ENCODE results near the gene SYT2.
"Not testable (repeated sequence)": the region's sequence is repeated elsewhere in the genome, so short reads cannot be mapped to it uniquely, and the experiment has no call there.

The SYT2 gene

DNA sequence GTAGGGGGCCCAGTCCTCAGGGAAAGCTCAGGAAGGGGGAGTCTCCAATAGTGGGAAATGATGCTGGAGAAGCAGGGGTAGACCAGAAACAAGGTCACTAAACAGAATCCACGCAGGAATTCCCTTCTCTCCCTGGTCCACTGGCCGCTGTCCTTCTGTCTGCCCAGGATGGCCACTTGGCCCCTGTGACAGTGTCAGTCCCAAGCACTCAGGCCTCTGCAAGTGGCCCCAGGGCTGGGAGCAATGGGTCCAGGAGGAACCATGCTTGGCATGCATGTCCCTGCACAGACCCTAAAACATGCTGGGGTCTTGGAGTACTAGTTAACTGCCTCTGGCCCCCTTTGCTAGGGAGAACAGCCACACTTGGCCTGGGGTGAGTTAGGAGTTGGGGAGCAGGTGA, 90.2 kb downstream of the SYT2 start:
- DNase-seq, result not testable (repeated sequence)

- no peak for DNase-seq
Observed at GRCh38 chr1:202619505-202619904, 90.7 kb downstream of the SYT2 start.

DNA sequence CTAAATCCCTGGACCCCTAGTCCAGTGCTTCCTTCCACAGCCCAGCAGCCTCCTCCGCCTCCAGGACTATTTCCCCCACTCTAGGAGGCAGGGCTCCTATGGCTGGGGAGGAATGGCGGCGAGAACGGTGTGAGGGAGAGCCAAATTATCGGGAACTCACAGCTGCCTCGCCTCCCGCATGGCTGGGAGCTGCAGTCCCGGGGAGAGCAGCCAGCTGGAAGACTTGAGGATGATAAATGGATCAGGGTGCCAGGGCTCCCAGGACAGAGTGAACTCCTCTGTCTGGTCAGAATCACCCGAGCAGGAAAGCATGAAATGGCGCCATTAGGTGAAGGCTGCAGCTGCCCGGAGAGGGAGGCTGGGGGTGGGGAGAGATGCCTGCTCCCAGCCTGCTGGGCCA, 91.2 kb downstream of the SYT2 start:
- not testable (repeated sequence) for DNase-seq

DNA sequence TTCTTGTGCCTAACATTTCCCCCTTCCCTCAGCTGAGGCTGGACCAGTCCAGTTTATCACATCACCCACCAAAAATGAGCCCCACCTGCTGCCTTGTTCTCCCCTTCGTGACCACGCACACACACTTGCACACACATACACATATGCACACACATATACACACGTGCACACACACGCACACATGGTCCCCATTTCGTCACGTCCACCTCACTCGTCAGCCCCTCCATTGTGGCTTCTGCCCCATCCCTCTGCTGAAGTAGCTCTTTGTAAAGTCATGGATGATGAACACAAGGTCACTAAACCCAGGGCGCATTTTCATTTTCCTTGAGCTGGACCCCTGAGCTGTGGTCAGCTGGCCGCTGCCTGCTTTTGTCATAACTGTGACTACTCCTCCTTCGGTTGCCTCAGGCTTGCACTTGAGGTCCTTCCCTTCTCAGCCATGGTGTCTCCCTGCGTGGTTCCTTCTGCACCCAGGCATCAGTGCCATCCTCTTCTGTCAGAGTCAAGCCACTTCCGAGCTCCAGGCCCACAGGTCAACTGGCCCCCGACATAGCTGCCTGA, 93.8 kb downstream of the SYT2 start:
- DNase-seq, result no peak

DNA sequence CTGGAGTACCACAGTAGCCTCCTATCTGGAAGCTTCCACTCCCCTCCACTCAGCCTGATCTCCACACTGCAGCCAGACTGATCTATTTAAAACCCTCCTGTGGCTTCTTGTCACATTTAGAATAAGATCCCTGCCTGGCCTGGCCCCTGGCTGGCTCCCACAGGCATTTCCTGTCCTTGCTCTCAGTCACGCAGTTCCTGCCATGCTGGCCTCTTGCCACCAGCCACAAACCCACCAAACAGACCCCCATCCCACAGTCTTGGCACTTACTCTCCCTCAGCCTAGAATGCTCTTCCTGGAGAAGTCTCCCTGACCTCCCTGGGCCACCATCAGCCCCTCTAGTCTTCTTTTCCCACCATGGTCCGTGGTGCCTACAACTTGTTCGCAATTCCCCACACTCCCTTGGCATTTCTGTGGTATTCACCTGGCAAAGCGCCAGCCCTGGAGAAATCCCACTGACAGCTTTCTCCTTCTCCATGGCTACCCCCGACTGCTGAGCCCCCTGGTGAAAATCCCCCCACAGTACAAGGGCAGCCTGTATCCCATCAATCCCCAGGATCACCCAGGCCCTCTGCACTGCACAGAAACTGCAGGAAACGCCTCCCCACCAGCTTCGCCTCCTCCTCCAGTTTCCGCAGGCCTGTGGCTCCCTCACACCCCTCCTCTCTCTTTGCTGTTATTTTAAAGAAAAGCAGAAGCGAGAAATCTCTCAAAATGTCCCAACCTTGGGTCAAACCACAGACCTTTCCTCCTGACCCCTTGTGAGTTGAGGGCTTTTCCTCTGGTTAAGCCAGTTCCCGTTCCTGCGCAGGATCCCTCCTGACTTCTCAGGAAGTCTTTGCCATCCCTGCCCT, 94.5 kb downstream of the SYT2 start:
- peak; percentile 46 for DNase-seq

DNA sequence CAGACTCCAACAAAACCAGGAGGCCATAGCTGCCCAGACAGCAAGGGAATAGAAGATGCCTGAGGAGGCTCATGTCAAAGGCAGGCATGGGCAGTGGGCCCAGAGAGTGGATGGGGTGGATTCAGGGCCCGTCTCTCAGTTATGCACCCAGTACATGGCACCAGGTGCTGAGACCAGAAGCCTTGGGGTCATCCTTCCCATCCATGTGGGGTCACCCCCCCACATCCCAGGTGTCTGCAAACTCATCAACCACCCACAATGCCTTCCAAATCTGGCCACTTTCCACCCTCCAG, 95.1 kb downstream of the SYT2 start:
- not testable (repeated sequence) for DNase-seq

- not testable (repeated sequence) for DNase-seq
Observed at GRCh38 chr1:202614363-202615207, 95.7 kb downstream of the SYT2 start.

GRCh38 chr1:202613571-202613970, 96.7 kb downstream of the SYT2 start:
- DNase-seq, result no peak

- DNase-seq, result not testable (repeated sequence)
Observed at GRCh38 chr1:202612036-202612435, 98.2 kb downstream of the SYT2 start.

GRCh38 chr1:202605515-202605914, 104.7 kb downstream of the SYT2 start:
- DNase-seq, result no peak

DNA sequence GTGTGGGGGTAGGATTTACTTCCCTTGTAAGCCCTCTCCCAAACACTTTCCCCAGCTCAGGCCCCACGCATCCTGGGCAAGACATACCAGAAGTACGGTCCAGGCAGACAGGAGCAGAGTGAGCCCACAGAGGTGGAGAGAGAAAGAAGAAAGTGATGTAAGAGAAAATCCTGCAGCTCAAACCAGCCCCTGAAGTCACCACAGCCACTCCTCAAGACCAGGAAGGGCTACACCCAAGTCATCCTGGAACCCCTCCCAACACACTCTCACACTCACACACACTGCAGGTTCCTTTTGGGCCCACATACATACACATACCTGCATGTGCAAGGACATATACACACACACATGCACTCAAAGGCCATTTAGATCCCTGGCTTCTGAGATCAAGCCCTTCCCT, 106.8 kb downstream of the SYT2 start:
- DNase-seq, result no peak

DNA sequence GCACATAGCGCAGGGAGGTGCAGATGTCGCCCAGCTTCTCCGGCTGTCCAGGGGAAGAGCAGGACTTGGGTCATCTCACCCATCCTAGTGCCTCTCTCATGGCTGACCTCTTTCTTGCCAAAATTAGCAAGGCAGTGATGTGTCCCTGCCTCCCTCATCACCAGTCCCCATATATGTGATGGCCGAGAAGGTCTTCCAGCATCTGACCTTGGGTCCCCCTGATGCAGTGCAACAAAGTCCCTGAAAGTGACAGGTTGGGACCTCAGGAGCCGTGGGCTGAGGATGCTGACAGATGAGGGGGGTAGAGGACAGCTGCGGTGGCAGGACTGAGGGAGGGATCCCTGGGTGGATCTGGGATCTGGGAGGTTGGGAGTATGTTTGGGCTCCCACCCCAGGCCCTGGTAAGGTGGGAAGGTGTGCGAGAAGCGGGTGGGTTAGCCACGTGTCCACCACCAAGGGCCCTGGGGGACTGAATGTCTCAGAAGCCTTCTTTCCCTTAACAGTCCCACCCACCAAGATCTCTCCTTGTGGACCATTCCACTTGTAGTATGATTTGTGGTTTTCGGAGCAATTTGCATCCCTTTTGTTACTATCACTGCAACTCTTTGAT, 109.7 kb downstream of the SYT2 start:
- no peak for DNase-seq

DNA sequence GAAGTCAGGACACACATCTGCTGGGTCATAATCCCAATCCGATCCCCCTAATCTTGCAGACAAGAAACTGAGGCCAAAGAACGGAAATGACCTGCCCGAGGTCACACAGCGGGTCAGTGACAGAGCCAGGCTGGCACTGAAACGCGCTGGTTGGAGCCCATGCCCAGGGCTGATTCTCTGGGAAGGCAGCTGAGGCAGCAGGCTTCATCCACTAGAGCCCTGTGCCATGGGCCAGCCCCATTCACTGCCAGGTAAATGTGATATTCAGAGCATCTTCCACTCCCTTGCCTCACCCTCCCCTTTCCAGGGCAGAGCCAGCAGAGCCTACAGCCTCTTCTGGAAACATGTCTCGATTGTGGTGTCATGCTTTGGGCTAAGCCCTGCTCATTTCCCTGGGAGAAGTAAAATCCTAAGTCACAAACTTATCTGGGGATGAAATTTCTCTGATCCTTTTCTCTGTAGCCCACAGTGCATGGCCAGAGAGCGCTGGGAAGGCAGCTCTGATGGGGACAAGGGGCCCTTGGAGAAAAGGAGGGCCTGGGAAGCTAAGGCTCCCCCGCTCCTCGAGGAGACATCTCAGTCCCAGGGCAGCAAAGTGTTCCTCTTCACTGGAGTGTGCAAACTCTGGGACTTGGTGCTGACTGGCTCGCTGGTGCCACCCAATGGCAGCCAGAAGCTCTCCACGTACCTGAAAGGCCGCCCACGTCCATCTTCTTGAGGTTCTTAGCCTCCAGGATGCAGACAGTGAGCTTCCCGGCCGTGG, 110.4 kb downstream of the SYT2 start:
- peak; percentile 22 for DNase-seq

- no peak for DNase-seq
Observed at GRCh38 chr1:202597090-202597761, 113.0 kb downstream of the SYT2 start.

GRCh38 chr1:202596638-202597037, 113.6 kb downstream of the SYT2 start:
- DNase-seq, result no peak

GRCh38 chr1:202593845-202594244, 116.4 kb downstream of the SYT2 start:
- DNase-seq, result no peak

DNA sequence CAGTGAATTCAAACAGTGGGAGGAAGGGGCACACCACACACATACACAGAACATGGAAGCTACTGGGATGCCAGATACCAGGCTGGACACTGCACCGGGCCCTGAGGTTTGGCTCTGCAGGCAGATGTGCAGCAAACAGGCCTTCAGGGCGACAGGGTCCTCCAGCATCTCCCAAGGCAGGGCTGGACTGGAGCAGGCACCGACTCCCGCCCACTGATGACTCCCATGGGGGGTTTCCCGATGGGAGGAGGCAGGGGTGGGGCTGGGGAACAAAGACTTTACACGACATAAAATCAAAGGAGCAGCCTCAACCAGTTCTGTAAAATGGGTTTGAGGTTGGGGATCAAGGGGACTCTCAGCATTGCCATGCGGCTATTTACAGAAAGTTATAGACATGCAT, 118.1 kb downstream of the SYT2 start:
- DNase-seq, result no peak

GRCh38 chr1:202591515-202591914, 118.7 kb downstream of the SYT2 start:
- no peak for DNase-seq

- no peak for DNase-seq
Observed at GRCh38 chr1:202590975-202591411, 119.3 kb downstream of the SYT2 start.

DNA sequence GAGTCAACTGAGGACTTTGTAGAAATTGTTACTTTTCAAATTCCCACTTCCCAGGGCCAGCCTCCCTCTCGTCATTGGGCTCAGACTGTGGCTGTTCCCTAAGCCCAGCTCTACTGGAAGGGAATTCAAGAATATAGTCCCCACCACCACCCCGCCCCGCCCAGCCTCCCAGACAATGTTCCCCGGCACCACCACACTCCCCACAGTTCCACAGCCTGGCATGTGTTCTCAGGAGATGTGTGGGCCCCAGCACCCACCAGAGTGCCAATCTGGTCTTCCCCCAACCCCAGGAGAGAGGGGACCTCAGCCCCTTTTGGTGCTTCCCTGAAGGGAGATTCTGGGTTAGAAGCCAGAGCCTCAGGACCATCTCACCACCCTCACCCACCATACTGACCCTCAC, 120.1 kb downstream of the SYT2 start:
- no peak for DNase-seq

DNA sequence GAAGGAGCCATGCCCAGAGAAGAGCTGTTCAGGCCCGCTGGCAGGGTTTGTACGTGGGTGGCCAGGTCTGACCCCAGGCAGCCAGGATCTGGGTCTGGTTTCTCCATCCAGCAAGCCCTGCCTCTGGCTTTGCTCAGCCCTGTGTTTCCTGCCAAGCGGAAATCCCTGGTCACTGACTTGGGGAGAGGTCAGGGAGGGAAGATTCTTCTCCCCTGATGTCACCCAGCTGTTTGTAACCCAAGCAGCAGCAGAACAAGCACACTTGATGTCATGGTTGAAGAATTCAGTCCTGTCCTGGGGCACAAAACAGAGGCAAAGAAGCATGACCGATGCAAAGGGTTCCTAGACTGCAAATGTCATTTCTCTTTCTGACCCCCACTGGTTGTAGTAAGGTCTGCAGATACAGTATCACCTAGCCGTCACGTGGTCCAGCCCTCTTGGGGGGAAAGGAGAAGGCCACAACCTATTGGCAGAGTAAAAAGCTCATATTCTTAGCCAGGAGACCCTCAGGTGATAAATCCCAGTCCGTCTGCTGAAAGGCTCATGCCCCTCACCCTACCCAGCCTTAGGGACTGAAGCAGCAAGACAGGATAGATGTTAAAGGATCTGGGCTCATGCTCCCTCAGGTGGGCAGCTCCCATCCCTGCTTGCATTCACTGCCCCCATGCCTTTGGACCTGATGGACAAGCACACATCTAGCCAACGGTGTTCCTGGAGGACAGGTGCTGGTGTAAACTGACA, 120.9 kb downstream of the SYT2 start:
- DNase-seq, result no peak
